PC-9 (cell line): ENCODE data around the gene NKX1-2. TPM values are rescaled to one million over a fixed set of nuclear protein-coding genes. Genes with fewer than 3 reads are reported as not detected.

Experiments
- BruUV-seq: library from RNA; stranded (reverse); fragments of 400-500 nt; replicated peaks from 2 replicates; lab custom pipeline; 2021; lab: Mats Ljungman, UMichigan
- CTCF ChIA-PET: fragments of 300-600 bp; sonication (Branson Sonifier 250); formaldehyde crosslinking; loops from one replicate; lab custom pipeline; 2022; ENCODE audit warnings: antibody characterized with exemption; lab: Charles Lee
- POLR2A ChIA-PET: fragments of 300-600 bp; sonication (Branson Sonifier 250); formaldehyde crosslinking; loops from one replicate; lab custom pipeline; 2022; ENCODE audit warnings: antibody characterized with exemption; ENCODE audit not compliant: unreplicated experiment; lab: Charles Lee
- DNase-seq, 2 experiments: peaks; one replicate each; pipeline versions ENCODE4 v3.0.0 to v3.0.0-alpha.2; 2015 to 2022; ENCODE audit warnings: mixed read lengths in 1 of 2
- H2AFZ ChIP-seq: fragments of 200-600 bp; sonication (generic); 2 replicates; pipeline ENCODE4 v1.8.1; 2017; ENCODE audit warnings: antibody characterized with exemption
- H3F3A ChIP-seq: fragments of 200-600 bp; sonication (generic); 2 replicates; pipeline ENCODE4 v1.8.1; 2017; ENCODE audit warnings: antibody characterized with exemption, mild to moderate bottlenecking, low read depth; ENCODE audit not compliant: insufficient read depth
- H3K27ac ChIP-seq: fragments of 200-600 bp; sonication (generic); 2 replicates; pipeline ENCODE4 v1.6.1; 2016; ENCODE audit warnings: mixed run types
- H3K27me3 ChIP-seq: fragments of 200-600 bp; sonication (generic); 2 replicates; pipeline ENCODE4 v1.6.1; 2016; ENCODE audit warnings: low read depth, mixed run types; ENCODE audit not compliant: insufficient read depth
- H3K36me3 ChIP-seq: fragments of 200-600 bp; sonication (generic); 2 replicates; pipeline ENCODE4 v1.6.1; 2016; ENCODE audit warnings: low read depth, mixed run types
- H3K4me1 ChIP-seq: fragments of 200-600 bp; sonication (generic); replicated peaks from 2 replicates; pipeline ENCODE4 v1.6.1; 2016; ENCODE audit warnings: mixed run types; ENCODE audit not compliant: insufficient read depth
- H3K4me2 ChIP-seq: fragments of 200-600 bp; sonication (generic); 2 replicates; pipeline ENCODE4 v1.6.1; 2017; ENCODE audit warnings: mixed run types
- H3K4me3 ChIP-seq: fragments of 200-600 bp; sonication (generic); 2 replicates; pipeline ENCODE4 v1.6.1; 2016; ENCODE audit warnings: mixed run types
- H3K79me2 ChIP-seq: fragments of 200-600 bp; sonication (generic); 2 replicates; pipeline ENCODE4 v1.6.1; 2017; ENCODE audit warnings: low read depth, mixed run types
- H3K9me2 ChIP-seq: fragments of 200-600 bp; sonication (generic); 2 replicates; pipeline ENCODE4 v1.8.1; 2017; ENCODE audit warnings: mild to moderate bottlenecking; ENCODE audit not compliant: insufficient read depth
- H3K9me3 ChIP-seq: fragments of 200-600 bp; sonication (generic); 2 replicates; pipeline ENCODE4 v1.8.1; 2016; ENCODE audit warnings: low read depth; ENCODE audit not compliant: insufficient read depth
- H4K20me1 ChIP-seq: fragments of 200-600 bp; sonication (generic); 2 replicates; pipeline ENCODE4 v1.8.1; 2017; ENCODE audit not compliant: insufficient read depth
- EZH2 ChIP-seq: fragments of 200-600 bp; sonication (generic); IDR thresholded peaks from 2 replicates; pipeline ENCODE4 v1.8.0; 2017; ENCODE audit warnings: antibody characterized with exemption, low read depth
- intact Hi-C: fragments of 100-400 bp; cut with micrococcal nuclease; formaldehyde crosslinking; loops from one replicate; pipeline ENCODE4 v1.10.0; 2022; ENCODE audit not compliant: unreplicated experiment
- total RNA-seq: library from RNA; stranded (reverse); gene quantifications from 2 replicates; pipeline ENCODE4 v1.2.3, GENCODE V29; 2021
- TF ChIP-seq, protein P1 (sequence below): fragments of 200-600 bp; sonication (generic); conservative IDR thresholded peaks from 2 replicates; pipeline ENCODE4 v1.6.1; 2017; ENCODE audit warnings: mixed run types, antibody characterized with exemption, mild to moderate bottlenecking, moderate library complexity

The NKX1-2 gene
- total RNA-seq, 1 experiment from 2014 or later: 2.9 TPM

DNA sequence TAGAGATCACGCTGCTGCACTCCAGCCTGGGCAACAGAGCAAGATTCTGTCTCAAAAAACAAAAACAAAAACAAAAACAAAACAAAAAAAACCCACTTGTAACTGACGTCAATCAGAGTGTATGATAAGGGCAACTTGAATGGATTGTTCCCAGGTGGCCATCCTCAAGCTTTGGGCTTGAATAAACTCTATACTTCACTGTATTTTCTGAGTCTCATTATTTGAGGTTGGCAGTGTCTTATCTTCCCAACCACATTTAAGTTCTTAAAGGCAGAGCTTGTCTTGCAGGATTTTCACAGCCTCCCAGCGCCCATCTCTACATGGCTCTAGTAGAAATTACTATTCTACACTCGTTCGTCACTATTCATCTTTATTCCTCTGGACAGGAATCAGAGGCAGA, 26.0 kb downstream of the NKX1-2 start:
- Histone ChIP-seq H4K20me1 (no peaks in the 10 kb centered on the region), H3K36me3 (no peaks in the 10 kb centered on the region), H3K4me1 (peaks cover 11% of the 10 kb centered on the region), H3K27me3 (no peaks in the 10 kb centered on the region), H3K4me2 (no peak overlapping the region), H3K4me3 (no peak overlapping the region), H3K79me2 (no peaks in the 10 kb centered on the region), H3K9me2 (no peaks in the 10 kb centered on the region), H2AFZ (no peak overlapping the region), H3K27ac (no peak overlapping the region), H3K9me3 (no peaks in the 10 kb centered on the region), H3F3A (peaks cover 9% of the 10 kb centered on the region; the same call in 1 of the 2 replicates)
- BruUV-seq: no TSS peak
- TF ChIP-seq, protein P1, sequence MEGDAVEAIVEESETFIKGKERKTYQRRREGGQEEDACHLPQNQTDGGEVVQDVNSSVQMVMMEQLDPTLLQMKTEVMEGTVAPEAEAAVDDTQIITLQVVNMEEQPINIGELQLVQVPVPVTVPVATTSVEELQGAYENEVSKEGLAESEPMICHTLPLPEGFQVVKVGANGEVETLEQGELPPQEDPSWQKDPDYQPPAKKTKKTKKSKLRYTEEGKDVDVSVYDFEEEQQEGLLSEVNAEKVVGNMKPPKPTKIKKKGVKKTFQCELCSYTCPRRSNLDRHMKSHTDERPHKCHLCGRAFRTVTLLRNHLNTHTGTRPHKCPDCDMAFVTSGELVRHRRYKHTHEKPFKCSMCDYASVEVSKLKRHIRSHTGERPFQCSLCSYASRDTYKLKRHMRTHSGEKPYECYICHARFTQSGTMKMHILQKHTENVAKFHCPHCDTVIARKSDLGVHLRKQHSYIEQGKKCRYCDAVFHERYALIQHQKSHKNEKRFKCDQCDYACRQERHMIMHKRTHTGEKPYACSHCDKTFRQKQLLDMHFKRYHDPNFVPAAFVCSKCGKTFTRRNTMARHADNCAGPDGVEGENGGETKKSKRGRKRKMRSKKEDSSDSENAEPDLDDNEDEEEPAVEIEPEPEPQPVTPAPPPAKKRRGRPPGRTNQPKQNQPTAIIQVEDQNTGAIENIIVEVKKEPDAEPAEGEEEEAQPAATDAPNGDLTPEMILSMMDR: no peak
- no peak for TF ChIP-seq EZH2
- no peak for DNase-seq
- CTCF ChIA-PET: no interaction called here
- intact Hi-C loops: no loop called here
- POLR2A ChIA-PET: no interaction called here

DNA sequence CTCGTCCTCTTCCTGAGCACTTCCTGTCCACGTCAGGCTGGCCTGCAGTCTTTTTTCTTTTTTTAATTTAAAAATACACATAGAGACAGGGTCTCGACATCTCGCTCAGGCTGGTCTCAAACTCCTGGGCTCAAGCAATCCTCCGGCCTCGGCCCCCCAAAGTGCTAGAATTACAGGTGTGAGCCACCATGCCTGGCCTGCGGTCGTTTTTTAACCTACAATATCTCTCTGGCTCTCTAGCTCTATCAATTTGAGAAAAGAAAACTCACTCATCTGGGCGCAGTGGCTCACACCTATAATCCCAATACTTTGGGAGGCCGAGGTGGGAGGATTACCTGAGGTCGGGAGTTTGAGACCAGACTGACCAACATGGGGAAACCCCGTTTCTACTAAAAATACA, 27.1 kb downstream of the NKX1-2 start:
- no peaks in the 10 kb centered on the region for H3K27me3 ChIP-seq
- no peaks in the 10 kb centered on the region for H3K36me3 ChIP-seq
- no peaks in the 10 kb centered on the region for H3K9me3 ChIP-seq
- no peaks in the 10 kb centered on the region for H3F3A ChIP-seq
- intact Hi-C loops: no loop called here
- no TSS peak for BruUV-seq
- ChIA-PET POLR2A (no interaction called here), CTCF (no interaction called here)
- no peak for DNase-seq
- H2AFZ ChIP-seq: no peak overlapping the region
- H3K9me2 ChIP-seq: no peaks in the 10 kb centered on the region
- peaks cover under 1% of the 10 kb centered on the region for H3K4me1 ChIP-seq
- H3K4me3 ChIP-seq: no peak overlapping the region
- no peaks in the 10 kb centered on the region for H4K20me1 ChIP-seq
- peaks cover 7% of the 10 kb centered on the region for H3K79me2 ChIP-seq
- TF ChIP-seq, protein P1: no peak
- TF ChIP-seq EZH2: no peak
- H3K4me2 ChIP-seq: no peak overlapping the region
- H3K27ac ChIP-seq: no peak overlapping the region

DNA sequence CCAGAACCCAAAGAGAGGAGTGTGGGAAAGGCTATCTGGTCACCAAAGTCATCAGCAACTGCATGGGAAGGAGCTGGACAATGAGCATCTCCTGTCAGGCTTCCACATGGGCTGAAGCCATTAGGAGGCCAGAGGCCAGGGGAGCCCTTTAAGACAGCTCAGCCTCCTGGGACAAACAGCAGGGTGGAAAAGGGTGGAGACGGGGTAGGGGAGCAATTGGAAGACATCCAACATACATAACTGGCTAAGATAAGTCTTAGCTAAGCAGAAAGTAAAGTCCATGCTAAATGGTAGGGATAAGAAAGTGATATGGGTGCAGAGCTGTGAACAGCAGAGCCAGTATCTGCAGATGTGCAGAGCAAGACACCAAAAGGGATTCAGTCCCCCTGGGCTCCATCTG, 29.6 kb downstream of the NKX1-2 start:
- intact Hi-C loops: no loop called here
- CTCF ChIA-PET: no interaction called here
- peaks cover 31% of the 10 kb centered on the region for H3K79me2 ChIP-seq
- no peak overlapping the region for H3K4me3 ChIP-seq
- H2AFZ ChIP-seq: no peak overlapping the region
- no peaks in the 10 kb centered on the region for H3F3A ChIP-seq
- no peak overlapping the region for H3K27ac ChIP-seq
- POLR2A ChIA-PET: no interaction called here
- peaks cover 18% of the 10 kb centered on the region; the same call in 1 of the 2 replicates for H3K4me1 ChIP-seq
- no peaks in the 10 kb centered on the region for H4K20me1 ChIP-seq
- no peak for TF ChIP-seq EZH2
- TF ChIP-seq, protein P1: no peak
- BruUV-seq: no TSS peak
- no peak overlapping the region for H3K4me2 ChIP-seq
- H3K9me3 ChIP-seq: no peaks in the 10 kb centered on the region
- DNase-seq: no peak
- no peaks in the 10 kb centered on the region for H3K9me2 ChIP-seq
- no peaks in the 10 kb centered on the region for H3K36me3 ChIP-seq
- no peaks in the 10 kb centered on the region for H3K27me3 ChIP-seq
